HG03097 (cell line): ENCODE measurements around the gene SLC47A1.
"Not testable (repeated sequence)": the region's sequence is repeated elsewhere in the genome, so short reads cannot be mapped to it uniquely, and the experiment has no call there.

Source experiments
- ATAC-seq: cut with Tn5 transposase; IDR thresholded peaks from one replicate; pipeline ENCODE4 v1.9.1; 2021; ENCODE audit not compliant: unreplicated experiment, low FRiP score

SLC47A1 gene

DNA sequence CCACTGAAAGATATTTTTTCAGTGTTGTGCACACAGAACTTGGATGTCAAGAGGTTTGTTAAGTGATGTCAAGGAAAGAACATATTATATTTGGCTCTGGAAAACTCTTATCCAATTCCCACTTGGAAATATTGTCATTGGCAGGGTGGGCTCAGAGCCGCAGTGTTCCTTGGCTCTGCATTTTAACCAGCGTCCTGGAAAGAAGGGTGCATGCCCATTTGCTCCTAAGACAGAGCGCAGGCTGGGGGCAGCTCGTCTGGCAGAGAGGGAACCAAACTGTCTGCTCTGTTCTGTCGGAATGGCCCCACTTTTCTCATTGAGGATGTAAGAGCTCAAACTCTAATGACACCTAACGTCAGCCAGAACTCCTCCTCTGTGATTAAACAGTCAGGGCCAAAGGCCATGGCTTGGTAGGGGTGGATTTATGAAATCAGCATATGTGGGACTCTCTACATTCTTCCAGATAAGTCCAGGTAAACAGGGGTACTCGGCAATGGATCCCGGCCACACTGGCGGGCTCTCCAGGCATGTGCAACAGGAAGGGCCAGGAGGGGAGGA is 18.0 kb downstream of the SLC47A1 start:
- ATAC-seq: no peak

DNA sequence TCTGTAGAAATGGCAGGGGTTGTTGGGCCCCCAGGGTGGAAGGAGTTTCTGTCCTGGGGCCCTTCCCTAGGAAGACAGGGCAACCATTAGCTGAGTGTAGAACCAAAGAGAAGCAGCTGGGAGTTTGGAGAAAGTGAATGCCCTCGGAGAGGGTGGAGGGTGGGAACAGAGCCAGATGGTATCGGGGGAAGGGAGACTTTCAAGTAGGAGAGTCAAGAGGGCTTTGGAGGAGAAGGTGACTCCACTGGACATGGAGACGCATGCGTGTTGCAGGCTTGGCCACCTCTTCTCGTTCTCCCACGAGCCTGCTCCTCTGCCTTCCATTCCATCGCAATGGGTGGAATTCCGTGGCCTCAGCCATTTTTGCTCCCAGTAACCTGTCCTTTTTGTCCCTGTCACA is 19.4 kb downstream of the SLC47A1 start:
- ATAC-seq: no peak

DNA sequence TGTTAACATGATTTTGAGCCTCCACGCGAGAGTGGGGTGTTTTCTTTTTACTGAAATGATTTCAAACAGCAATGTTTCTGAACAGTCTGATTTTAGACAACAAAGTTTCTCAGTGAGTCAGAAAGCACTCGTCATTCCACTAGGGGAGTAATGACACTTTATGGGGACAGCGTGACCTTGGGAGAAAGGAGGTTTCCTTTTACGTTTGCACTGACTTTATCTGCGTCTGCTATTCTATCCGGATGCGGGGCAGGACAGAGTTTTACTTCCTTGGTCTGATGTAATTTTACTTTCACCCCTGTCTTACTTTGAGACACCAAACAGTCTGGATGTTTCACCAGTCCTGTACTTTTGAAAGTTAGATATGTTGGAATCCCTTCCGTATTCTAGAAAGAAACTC is 20.7 kb downstream of the SLC47A1 start:
- ATAC-seq: no peak

DNA sequence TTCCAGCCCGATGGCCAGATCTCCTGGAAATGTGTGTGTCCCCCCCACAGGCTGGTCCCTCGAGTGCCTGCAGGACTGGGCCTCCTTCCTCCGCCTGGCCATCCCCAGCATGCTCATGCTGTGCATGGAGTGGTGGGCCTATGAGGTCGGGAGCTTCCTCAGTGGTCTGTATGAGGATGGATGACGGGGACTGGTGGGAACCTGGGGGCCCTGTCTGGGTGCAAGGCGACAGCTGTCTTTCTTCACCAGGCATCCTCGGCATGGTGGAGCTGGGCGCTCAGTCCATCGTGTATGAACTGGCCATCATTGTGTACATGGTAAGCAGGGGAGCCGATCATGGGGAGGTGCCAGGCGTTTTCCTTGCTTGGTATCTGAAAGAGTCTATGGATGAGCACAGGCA is 22.1 kb downstream of the SLC47A1 start:
- ATAC-seq: no peak

DNA sequence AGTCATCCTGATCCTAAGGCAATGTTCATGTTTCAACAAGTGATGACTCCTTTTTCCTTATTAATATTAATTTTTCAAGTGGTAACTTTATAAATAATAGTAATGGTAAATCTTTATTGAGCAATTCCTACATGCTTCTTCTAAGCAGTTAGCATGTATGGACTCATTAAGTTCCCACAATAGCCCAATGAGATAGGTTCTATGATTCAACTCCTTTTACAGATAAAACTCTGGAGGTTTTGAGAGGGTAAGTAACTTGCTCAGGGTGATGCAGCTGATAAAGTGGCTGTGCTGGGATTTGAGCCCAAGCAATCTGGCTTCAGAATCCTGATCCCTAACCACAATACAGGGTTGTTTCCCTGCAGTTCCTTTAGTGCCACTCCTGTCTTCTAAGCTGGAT is 25.3 kb downstream of the SLC47A1 start:
- ATAC-seq: no peak

DNA sequence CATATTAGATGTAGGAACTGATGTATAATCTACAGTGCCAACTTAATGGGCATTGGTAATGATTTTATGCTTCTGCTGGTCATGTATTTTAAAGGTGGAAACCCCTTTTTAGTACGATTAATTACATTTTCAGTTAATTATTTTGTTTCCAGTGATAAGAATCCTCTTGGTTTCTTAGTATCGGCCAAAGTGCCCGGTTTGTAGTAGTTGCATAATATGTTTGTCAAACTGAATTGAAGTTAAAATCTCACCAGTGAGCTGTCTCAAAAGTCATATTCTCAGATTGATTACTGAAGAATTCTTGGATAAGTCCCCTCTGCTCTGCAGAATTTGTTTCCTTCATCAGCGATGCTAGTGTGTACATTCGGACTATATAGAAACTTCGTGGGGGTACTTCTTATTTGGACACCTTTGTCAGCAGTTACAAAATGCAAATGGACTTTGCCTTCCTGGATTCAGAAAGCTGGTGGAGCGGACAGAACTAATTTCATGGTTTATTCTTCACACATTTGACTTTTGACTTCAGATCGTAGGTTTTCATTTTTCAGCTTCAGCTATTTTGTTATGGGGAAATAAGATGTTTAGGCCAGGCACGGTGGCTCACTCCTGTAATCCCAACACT is 28.2 kb downstream of the SLC47A1 start:
- ATAC-seq: no peak

DNA sequence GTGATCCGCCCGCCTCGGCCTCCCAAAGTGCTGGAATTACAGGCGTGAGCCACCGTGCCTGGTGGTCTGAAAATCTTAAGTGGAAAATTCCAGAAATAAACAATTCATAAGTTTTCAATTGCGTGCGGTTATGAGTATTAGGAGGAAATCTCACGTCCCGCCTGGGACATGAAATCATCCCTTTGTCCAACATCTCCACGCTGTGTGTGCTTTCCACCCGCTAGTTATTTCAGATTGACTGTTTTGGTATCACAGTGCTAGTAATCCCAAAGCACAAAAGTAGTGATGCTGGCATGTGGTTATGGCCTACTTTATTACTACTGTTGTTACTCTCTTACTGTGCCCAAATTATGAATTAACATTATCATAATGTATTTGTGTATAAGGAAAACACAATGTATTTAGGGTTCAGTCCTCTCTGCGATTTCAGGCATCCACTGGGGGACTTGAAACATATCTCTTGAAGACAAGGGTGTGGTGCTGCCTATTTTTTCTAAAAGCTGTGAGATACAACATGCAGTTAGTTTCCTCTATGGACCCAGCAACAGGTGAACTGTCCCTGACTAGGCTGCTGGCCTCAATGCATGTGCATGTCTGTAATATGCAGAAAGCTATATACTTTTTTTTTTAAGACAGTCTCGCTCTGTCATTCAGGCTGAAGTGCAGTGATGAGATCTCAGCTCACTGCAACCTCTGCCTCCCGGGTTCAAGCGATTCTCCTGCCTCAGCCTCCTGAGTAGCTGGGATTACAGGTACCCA is 32.3 kb downstream of the SLC47A1 start:
- ATAC-seq: no peak

DNA sequence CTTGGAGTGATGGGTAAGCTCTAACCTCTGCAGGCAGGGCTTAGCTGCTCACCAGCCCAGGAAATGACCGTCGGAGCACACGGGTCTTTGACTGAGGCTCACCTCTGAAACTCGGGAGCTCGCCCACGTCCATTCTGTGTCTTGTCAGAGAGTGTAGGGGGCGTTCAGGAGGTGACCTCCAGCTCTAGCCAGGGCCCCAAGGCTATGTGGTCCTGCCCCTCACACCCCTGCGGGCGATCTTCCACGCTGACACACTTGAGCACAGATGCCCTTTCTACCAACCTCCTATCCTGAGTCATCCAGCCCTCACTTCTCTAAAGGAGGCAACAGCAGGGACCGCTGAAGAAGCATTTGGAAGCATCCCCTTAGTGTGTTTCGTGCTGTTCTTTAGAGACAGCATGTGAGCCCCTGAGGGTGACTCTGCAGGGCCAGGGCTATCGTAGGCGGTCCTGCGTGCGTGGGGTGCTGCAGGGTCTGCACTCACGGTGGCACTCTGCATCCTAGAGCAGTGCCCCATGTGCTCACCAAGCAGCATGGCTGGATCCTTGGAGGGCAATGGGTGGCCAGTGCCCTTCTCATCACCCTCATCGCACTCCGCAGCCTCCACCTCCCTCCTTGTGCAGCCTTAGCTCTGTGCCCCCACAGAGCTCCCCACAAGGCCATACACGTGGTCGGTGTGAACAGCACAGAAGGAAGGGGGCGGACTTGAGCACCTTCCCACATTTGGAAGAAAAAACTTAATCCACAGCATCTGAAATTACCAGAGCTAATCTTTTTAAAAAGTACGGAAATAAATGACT is 33.8 kb downstream of the SLC47A1 start:
- no peak for ATAC-seq

DNA sequence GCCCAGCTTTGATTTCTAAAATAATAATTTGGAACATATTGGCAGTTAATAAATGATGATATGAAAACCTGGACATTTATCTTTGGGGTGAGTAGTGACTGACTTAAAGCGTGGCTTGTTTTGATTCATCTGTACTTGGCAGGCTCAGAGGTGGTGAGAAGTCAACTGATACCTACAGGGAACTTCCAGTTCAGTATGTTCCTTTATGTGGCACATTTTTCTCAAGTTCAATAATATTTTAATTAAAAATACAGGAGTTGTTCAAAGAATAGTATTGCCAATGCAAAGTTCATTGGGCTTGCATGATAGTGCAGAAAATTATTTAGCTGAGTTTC is 34.3 kb downstream of the SLC47A1 start:
- no peak for ATAC-seq

DNA sequence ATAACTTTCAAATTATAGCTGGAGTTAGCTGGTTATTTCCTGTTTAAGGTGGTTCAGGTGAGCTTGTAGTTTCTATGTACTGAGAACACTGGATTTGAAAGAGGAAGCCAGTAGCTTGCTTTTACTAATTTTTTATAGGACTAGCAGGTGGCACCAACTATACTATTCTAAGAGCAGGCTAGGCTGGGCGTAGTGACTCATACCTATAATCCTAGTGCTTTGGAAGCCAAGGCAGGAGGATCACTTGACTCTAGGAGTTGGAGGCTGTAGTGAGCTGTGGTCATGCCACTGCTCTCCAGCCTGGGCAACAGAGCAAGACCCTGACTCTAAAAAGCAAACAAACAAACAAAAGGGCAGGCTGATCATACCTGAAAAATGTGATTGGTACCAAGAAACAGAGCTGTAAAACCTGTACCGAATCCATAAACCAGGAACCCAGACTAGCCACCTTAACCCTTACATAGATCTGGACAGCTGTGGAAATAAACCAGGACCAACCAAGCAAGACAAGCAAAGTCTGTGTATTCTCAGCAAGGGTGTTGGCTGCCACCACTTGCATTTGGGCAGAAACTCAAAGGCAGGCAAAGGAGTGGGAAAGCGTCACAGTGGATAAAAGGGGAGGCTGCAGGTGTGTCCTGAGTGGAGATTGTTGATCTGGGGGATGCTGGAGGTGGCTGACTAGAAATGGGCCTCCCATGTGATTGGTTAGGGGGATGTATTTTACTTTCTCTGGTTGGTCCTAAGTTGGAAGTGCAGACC is 36.3 kb downstream of the SLC47A1 start:
- no peak for ATAC-seq

DNA sequence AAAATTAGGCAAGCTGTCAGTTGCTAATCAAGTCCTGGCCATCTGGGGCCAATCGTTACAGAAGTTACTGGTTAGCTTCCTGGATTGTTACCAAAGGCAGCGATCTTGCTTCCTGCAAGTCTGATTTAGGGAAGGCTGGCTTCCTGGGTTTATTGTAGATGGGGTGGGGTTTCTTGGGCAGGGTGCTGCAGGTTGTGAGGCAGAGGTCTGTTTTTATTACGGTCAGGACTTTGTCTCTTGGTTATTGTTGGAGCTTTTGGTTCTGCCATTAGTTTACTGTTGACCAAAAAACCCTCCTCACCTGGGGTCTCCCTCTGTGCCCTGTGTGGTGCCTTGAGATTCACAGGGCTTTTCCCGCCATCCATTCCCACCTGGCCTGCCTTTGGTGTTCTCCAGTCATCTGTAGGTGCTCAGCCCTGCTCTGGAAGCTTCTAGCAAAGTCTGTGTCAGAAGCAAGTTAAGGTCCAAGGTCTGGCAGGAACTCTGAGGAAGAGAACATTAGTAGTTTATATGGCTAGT is 36.9 kb downstream of the SLC47A1 start:
- ATAC-seq: no peak

DNA sequence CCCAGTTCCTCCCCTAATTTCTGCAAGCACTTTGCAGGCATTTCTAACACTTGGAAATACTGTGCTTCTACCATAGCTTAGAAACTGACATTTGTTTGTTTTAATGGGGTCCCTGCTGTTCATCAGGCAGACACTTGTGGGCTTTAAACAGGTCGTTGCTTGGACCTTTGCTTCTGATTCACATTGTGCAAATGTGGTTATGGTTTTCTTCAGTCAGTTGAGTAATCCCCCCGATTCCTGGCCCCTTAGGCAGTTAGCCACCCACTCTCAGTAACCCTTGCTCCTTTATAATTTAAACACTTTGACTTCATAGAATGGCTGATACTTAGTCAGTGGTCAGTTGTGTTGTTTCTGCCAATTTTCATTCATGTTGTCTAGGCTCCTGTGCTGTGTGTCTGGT is 39.4 kb downstream of the SLC47A1 start:
- no peak for ATAC-seq

DNA sequence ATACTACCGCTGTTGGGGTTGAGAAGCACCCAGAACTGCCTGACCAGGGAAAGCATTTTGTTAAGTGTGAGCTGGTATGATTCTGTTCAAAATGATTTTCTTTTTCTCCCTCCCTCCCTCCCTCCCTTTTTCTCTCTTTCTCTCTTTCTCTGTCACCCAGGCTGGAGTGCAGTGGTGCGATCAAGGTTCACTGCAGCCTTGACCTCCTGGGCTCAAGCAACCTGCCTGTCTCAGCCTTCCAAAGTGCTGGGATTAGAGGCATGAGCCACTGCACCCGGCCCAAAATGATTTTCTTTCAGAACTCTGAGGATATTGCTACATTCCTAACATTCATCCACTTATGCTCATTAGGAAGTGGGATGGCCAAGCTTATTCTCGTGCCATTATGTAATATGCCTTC is 41.3 kb downstream of the SLC47A1 start:
- no peak for ATAC-seq

DNA sequence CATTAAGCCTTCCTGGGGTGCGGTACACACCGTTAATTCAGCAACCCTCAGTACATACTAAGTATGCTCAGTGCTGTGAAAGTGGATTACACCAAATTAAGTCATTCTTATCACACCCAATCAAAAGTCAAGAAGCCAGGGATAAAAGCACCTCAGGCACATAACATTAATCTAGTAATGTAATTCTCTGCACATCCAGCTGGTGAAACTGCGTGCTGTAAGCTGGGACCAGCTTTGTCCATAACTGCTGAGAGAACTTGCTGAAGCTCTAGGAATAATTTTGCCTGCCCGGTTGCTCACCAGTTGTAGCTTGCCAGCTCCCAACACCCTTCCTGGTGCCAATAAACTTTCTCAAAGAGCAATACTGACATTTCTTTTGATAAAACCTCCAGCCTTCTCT is 44.9 kb downstream of the SLC47A1 start:
- ATAC-seq: no peak

DNA sequence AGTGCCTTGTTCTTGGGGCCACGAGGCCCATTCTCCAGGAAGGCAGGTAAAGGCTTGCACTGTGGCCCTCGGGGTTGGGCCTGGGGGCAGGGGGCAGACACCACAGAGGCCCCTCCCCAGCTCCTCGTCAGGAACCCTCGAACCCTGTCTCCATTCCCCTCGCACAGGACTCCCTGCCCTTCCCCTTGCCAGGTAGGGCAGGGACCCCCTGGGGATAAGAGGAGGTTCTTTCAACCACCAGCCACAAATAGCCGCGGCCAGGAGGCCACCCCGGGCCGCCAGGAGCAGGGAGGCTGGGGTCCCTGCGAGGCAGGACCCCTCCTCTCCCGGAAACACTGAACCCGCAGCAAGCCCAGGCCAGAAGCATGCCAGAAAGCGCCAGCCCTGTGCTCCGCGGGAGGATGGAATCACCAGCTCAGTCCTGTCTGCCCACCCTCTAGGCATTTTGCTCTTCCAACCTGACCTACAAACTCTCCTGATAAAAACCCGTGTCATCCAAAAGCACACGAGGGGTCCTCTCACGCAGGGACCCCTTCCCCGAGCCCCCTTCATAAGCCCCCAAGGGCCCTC is 45.6 kb downstream of the SLC47A1 start:
- ATAC-seq: no peak

DNA sequence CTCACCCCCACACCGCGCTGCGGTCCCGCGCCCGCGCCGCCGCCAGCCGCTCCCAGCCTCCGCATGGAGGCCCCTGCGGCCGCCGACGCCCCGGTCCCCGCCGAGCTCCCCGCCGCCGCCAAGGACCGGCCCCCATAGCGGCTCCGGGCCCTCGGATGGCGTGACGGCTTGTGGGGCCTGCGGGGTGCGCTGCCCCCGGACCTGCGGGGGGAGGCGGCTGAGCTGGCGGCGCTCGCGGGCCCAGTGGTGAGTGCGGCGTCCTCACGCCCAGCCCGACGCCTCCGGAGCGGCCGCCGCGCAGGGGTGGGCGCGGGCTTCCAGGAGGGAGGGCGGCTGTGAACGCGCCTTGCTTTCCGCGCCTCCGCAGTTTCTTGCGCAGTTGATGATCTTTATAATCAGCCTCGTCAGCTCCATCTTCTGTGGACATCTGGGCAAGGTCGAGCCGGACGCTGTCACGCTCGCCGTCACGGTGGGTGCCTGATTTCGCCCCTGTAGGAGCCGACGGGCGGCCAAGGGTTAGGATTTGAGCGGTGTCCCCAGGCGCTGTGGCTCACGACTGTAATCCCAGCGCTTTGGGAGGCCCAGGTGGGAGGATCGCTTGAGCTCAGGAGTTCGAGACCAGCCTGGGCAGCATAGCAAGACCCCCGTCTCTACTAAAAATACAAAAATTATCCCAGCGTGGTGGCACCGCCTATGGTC is 46.4 kb downstream of the SLC47A1 start:
- ATAC-seq: no peak

DNA sequence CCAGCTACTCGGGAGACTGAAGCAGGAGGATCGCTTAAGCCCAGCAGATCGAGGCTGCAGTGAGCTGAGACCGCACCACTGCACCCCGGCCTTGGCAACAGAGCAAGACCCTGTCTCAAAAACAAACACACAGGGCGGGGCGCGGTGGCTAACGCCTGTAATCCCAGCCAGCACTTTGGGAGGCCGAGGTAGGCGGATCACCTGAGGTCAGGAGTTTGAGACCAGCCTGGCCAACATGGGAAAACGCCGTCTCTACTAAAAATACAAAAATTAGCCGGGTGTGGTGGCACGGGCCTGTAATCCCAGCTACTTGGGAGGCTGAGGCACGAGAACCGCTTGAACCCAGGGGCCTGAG is 46.9 kb downstream of the SLC47A1 start:
- ATAC-seq: not testable (repeated sequence)

DNA sequence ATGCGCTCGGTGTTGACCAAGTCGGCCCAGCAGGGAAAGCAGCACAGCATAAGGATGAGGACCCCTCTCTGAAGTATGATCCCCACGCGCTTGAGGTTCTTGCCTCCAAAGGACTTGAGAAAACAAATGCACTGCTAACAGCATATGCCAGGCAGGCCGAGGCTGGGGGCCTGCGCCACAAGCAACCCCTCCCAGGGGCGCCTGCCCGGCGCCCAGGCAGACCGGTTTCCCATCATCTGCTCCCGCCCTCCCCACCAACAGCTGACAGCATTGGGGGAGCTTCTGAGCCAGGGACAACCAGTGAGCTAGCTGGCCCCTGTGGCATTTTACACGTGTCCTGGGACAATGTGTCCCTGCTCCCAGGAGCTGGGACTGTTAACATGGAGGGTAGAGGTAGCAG is 48.5 kb downstream of the SLC47A1 start:
- ATAC-seq: not testable (repeated sequence)

DNA sequence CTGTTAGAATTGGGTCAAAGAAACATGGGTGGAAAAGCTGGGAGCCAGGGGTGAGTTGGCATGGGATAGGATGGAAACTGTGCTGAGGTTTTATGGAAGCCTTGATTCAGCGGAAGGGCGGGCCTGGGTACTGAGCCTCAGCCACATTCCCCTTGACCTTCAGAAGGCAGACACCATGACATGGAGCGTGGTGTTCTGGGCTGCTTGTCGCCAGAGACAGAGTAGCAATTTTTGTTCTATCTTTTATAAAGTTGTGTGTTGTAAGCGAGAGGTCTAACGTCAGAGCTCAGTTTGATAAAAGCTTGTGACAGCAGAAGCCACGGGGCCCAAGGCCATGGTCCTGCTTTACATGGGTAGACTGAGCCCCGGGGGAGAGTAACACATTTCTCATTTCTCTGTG is 50.2 kb downstream of the SLC47A1 start:
- ATAC-seq: no peak

DNA sequence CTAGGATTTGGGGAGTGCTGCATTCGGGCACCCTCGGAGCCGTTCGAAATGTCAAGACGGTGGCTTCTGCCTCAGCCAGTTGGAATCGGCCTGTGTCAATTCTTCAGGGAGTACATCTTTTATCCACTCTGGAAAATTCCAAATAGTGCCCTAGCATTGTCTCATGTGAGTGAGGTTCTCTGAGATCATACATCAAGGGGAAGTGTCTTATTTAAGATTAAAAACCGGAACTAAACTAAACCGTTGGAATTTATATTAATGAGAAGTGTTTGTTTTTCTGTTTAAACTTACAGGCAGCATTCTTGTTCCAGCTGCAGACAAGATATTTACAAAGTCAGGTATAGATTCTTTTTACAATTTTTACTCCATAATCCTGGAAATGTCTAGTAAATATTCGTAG is 56.8 kb downstream of the SLC47A1 start:
- ATAC-seq: no peak
